Hematopoietic multipotent progenitor cell treated with erythropoietin and hydrocortisone succinate and interleukin-3 and kit ligand, for 15 days (in vitro differentiated cells): ENCODE results near the gene MND1.

Experiments used
- DNase-seq: peaks from one replicate; pipeline ENCODE4 v3.0.0-alpha.2; 2015; ENCODE audit warnings: low spot score

Gene MND1

DNA sequence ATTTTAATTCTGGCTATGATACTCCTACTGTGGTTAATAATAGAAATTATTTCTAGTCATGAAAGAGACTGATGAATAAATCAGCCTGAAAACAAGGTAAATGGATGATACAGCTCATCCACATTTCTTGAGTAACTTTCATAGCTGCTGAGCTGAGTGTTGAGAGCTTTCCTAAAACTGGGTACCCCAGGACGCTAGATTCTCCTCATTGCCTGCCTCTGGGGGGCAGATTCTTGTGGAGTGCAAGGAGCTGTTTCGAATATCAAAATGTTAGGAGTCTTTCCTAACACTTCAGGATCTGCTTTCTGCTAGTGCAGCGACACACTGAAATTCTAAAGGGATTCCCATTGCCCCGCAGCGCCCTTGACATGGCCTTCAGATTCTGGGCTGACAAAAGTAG, 2.1 kb downstream of the MND1 start:
- no peak for DNase-seq

DNA sequence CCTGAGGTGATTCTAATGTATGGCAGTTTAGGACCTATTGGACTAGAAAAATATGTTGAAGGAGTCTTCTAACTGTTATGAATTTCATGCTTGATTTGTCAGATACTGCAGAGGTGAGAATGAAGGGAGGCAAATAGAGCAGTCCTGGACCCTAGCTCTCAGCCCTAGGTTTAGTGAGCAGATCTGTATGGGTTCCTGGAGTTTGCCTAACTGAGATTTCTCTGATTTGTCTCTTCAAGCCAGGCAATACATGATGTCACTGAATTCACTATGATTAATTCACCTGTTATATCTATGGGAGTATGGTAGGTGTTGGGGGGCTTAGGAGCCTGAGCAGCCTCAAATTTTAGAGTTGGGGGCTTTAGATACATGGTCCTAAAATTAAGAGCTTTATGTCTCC, 2.6 kb downstream of the MND1 start:
- no peak for DNase-seq

DNA sequence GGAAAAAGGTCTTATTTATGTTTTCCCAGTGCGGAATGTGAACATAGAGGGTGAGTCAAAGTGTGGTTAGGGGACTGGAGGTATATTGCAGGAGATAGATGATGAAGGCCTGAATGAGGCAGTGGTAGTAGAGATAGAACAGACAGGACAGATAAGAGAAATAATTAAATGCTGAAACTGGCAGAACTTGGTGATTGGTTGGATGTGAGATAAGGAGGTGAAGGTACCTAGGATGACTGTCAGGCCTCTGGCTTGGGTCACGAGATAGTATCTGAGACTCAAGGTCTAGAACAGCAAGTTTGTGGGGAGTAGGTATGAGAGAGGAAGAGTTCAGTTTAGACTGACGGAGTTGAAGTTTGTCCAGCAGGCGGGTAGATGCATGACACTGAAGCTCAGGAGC, 3.5 kb downstream of the MND1 start:
- DNase-seq, result no peak

DNA sequence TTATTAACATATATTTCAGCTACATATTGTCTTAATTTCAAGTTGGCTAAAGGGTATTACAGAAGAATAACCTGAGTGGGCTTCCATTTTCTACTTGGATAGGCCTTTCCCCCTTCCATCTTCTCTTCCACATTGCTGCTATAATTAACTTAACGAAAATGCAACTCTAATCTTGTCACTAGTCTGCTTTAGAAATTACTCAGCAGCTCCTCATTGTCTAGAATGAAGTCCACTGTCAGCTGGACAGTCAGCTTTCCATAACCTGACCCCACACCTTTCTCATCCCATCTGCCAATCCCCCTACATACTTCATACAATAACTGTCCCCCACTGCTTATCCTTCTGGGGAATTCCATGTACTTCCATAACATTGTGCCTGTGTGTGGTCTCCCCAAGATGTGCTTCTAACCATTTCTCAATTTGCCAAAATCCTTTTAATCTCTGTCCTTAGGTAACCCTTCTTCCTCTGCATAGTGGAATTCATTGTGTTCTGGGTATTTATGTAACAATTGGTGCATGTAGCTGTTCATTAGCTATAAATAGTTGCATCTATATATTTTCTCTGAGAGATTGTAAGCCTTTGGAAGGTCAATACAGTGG, 4.8 kb downstream of the MND1 start:
- no peak for DNase-seq

DNA sequence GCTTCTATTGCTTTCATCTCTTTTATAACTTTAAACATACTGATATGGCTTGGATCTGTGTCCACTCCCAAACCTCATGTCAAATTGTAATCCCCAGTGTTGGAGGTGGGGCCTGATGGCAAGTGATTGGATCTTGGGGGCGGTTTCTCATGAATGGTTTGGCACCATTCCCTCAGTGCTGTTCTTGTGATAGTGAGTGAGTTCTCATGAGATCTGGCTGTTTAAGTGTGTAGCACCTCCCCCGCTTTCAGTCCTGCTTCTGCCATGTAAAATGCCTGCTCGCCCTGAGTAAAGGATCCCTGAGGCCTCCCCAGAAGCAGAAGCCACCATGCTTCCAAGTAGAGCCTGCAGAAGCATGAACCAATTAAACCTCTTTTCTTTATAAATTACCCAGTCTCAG, 17.7 kb downstream of the MND1 start:
- DNase-seq, result peak; percentile 47

DNA sequence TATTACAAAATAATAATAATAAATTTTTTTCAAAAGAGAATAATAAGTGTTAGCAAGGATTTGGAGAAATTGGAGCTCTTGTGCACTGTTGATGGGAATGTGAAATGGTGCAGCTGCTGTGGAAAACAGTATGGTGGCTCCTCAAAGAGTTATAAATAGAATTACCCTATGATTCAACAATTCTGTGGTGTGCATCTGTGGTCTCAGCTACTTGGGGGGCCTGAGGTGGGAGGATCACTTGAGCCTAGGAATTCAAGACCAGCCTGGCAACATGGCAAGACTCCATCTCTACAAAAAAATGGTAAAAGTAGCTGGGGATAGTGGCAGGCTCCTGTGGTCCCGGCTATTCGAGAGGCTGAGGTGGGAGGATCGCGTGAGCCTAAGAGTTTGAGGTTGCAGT, 19.6 kb downstream of the MND1 start:
- DNase-seq, result no peak

DNA sequence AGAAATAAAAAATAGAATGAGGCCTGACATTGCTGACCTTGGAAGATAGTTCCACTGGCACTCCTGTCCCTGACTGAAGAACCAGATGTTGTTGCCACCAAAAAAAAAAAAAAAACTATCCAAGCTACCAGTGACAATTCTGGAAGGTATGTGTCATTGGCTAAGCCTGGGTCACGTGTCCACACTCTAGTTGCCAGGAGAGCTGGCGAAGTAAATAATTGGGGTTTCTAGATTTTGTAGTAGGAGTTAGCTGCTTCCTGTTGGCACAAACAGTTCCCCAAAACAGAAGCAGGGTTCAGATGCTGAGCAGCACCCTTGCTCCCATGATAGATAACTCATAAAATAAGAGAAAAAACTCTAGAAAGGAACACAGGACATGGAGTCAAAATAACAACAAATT, 20.5 kb downstream of the MND1 start:
- no peak for DNase-seq

DNA sequence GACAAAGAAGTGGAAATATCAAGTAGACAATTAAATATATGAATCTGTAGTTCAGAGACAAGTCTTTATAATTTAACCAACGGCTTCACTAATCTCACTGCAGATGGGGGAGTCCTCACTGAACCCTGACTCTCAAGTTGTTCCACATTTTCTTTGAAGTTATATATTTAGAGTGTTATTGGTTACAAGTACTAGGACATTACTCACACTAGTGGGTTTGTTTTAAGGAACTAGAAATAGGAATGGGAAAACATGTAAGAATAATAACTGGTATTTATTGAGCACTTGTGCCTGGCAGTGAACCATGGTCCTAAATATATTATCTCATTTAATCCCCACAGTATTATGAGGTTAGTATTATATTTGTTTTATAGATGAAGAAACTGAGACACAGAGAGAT, 22.0 kb downstream of the MND1 start:
- no peak for DNase-seq

DNA sequence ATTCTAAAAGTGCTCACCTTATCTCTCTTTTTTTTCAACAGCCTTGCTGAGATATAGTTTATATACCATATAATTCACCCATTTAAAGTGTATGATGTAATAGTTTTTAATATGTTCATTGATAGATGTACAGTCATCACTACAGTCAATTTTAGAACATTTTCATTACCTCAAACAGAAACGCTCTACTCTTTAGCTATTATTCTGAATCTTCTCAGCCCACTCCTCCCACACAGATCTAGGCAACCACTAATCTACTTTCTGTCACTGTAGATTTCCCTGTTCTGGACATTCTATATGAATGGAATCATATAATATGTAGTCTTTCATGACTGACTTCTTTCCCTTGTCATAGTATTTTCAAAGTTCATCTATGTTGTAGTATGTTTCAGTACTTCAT, 22.6 kb downstream of the MND1 start:
- DNase-seq, result no peak

DNA sequence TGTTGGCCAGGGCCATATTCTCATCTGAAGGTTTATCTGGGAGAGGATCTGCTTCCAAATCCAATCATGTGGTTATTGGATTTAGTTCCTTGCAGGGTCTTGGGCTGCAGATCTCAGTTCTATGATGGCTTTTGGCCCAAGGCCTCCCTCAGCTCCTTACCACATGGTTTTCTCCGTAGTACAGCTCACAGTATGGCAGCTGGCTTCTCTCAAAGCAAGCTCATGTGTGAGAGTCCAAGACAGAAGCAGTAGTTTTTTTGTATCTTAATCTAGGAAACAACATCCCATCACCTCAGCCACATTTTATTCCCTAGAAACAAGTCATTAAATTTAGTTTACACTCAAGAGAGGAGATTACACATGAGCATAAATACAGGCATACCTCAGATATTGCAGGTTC, 24.5 kb downstream of the MND1 start:
- DNase-seq, result no peak

DNA sequence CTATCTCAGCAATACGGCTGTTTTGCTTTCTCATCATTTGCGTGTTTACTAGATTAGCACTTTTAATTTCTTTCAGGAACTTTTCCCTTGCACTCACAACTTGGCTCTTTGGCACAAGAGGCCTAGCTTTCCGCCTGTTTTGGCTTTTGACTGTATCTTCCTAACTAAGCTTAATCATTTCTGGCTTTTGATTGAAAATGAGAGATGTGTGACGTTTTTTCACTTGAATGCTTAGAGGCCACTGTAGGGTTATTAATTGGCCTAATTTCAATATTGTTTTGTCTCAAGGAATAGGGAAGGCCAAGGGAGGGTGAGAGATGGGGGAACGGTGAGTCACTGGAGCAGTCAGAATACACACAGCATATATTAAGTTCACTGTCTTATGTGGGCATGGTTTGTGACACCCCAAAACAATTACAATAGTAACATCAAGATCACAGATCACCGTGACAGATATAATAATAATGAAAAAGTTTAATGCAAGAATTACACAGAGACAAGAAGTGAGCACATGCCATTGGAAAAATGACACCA, 27.3 kb downstream of the MND1 start:
- DNase-seq, result no peak

DNA sequence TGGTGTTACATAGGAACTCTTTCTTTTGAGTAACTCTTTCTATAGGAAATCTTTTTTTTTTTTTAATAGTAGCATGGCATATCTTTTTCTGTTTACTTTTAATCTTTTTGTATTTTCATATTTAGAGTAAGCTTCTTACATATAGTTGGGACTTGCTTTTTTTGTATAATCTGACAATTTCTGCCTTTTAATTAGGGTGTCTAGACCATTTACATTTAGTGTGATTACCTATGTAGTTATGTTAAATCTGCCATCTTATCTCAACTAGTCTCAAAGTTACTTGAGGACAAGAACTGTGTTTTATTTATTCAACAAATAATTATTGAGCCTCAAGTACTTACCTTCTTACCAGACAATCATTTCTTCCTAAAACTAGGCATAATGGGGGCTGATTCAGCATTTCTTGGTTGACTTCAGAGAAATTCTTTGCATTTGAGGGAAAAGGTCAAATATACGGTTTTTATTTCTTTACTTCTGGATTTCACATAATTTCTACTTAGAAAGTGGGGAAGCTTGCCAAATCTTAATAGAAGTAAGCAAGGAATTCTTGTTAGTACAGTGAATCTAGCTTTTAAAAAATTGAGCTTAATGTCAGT, 28.6 kb downstream of the MND1 start:
- DNase-seq, result no peak

DNA sequence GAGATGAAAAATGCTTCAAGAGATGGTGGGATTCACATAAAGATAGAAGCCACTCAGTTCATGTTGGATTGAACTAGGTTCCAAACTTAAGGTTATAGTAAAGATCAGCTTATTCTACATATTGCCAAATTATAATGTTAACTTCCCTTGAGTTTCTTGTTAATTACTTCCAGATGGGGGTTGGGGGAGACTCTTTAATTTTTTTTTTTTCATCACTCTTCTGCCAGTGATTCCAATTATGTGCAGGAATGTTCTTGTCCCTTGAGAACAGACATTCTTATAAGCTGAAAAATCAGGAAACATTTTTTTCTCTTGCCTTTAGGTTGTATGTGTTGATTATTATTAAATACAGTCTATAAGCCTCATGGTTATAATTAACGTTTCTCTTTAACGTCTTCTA, 30.0 kb downstream of the MND1 start:
- DNase-seq, result no peak

DNA sequence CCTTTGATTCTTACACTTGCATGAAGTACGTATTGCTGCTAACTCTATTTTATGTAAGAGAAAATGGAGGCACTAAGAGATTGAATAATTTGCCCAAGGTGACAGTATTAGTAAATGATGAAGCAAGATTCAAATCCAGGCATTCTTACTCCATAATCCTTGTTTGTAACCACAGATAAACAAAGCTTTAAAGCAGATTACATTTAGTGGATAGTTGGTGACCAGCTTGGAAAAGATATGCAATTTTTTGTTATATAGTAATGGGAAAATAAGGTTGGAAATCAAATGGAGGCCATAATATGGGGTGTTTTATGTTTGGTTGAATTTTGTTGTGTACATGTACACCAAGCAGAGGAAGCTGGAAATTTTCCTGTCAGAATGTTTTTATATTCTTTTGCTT, 30.8 kb downstream of the MND1 start:
- no peak for DNase-seq

DNA sequence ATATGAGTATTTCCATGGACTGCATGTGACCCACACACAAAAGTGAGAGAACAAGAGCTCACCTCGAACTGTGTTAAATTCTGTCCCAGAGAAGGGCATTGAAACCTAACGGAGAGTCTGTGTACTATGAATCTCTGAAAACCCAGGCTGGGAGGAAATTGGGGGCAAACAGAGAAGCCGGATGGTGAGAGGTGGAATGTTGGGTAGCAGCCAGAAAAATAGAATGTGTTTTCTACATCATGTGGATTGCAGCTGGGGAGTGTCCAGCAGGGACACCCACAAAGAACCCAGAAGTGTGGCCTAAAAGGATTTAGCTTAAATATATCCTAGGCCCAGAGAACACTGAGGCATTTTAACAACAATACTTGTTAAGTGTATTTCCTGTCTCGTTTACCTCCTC, 38.6 kb downstream of the MND1 start:
- no peak for DNase-seq

DNA sequence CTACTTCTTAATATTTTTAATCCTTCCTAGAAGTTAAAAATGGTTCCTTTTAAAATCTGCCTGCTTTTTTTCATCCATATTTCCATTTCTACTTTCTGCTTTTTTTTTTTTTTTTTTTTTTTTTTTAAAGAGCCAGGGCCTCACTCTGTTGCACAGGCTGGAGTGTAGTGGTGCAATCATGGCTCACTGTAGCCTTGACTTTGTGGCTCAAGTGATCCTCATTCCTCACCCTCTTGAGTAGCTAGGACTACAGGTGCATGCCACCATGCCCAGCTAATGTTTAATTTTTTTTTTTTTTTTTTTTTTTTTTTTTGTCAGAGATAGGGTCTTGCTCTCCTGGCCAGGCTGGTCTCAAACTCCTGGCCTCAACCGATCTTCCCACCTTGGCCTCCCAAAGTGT, 39.7 kb downstream of the MND1 start:
- DNase-seq, result no peak

DNA sequence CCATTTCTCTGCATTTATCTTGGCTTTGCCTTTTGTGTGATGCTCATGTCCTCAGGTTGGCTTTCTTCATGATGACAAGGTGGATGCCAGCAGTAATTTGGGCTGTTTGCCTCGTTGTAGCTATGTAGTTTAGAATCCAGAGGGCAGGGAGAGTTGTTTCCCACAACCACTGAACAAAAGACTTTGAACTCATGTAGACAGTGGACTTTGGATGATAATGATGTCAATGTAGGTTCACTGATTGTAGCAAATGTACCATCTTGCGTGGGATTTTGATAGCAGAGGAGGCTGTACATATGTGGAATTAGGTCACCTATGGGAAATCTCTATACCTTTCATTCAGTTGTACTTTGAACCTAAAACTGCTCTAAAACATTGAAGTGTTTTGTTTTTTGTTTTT, 41.3 kb downstream of the MND1 start:
- no peak for DNase-seq

DNA sequence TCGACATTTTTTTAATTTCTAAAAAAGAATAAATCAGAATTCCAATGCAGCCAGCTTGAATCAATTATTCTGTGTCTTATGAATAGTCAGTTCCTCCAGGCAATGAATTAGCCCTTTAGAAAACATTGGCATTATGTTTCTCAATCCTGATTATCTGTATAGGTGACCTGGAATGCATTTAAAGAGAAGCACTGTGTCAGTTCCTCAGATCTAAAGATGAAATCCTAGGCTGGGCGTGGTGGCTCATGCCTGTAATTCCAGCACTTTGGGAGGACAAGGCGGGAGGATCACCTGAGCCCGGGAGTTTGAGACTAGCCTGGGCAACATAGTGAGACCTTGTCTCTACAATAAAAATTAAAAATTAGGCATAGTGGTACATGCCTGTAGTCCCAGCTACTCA, 43.5 kb downstream of the MND1 start:
- DNase-seq, result no peak

DNA sequence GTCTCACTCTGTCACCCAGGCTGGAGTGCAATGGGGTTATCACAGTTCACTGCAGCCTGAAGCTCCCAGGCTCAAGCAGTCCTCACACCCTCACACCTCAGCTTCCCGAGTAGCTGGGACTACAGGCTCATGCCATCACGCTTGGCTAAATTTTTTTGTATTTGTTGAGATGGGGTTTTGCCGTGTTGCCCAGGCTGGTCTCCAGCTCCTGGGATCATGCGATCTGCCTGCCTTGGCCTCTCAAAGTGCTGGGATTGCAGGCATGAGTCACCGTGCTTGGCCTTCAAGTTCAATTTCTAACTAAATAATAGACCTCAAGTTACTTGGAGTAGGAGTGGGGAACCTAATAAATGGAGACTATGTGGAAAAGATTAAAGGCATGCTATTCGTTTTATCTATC, 48.9 kb downstream of the MND1 start:
- DNase-seq, result no peak

DNA sequence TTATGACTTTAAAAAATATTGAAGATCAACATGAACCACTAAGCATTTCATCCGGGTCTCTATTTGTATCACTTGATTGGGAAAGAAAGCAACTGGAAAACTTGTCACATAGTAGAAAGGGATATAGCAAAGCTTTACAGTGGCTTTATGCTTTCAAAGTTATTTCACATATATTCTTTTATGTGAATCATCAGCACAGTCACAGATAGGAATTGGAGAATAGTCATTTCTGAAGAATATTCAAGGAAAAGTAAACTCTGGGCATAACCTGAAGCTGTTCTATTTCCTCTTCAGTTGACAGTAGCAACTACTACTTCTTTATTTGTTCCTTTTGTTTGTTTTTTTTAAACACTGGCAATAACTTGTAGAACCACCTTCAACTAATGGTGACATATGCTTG, 50.5 kb downstream of the MND1 start:
- no peak for DNase-seq

DNA sequence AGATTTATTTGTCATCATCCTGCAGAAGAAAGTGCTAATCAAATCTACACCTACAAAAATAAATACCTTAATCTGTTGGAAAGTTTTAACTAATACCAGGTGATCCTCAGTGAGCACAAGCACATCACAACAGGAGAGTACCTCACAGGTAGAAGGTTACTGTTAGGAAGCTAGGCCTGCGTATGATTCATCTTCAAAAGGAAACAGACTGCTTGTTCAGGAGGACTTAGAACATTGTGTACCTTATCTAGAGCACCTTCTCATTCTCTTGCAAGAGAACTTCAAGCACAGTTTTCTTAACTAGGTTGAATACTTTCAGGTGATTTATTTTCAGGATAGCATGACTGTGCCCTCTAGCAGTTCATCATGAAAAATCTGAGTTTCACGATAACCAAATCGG, 54.2 kb downstream of the MND1 start:
- DNase-seq, result no peak

DNA sequence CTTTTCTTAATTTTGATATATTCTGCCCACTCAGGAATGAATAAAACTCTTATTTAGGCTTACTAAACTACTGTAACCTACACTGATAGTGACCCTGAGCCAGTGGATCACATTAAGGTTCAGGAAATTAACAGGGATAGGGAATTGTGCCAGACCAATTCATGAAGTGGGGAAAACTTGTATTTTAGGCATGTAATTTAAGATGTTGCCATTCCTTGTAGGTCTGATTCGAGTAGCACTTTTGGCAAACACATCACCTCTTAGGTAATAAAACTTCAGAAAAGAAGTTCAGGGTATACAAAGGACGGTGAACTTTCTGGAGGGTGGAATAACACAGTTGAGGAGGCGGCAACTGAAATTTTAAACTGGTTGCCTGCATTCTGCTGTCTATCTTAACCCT, 54.9 kb downstream of the MND1 start:
- DNase-seq, result no peak

DNA sequence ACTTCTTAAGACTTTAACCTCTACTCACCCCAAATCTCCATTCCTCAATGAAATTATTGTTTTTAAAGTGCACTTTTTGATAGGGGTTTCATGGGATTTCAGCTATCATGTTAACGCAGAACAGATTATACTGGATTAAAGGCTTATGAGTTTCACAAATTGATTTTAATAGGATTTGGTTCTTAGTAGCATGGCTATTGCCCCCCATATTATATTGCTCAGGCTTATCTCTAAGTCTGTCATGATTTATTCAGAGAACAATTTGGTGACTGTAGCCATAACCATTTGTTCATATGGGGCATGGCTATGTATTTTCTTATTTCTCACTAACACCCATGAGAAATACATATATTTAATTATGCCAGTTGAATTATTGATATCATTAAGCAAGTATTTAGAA, 57.0 kb downstream of the MND1 start:
- no peak for DNase-seq

DNA sequence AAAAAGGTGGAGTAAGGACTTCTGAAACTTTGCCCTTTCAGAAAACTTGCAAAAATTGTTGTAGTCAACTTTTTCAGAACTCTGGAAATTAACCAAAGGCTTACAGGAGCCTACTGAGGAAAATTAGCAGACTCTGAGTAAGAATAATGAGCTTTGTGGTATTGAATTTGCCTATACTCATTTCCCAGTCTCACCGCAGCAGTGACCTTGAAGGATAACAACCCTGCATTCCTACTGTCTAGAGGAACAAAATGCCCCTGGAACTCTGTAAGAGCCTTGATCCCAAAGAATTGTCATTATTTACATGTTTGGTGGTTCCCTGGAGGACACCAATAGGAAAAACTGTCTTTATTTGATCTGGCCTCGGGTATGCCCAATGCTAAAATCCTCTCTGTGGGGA, 57.9 kb downstream of the MND1 start:
- DNase-seq, result no peak
